Stimulated activated CD4-positive, alpha-beta T cell treated with anti-CD3 and anti-CD28 coated beads, Interleukin-2, amount 100 ng/mL, for 48 hours (primary cell): ENCODE data around the gene AGPAT3.

Source experiments
- DNase-seq, 2 donors: peaks; one replicate each; pipeline ENCODE4 v3.0.0-alpha.2; 2020

The AGPAT3 gene

DNA sequence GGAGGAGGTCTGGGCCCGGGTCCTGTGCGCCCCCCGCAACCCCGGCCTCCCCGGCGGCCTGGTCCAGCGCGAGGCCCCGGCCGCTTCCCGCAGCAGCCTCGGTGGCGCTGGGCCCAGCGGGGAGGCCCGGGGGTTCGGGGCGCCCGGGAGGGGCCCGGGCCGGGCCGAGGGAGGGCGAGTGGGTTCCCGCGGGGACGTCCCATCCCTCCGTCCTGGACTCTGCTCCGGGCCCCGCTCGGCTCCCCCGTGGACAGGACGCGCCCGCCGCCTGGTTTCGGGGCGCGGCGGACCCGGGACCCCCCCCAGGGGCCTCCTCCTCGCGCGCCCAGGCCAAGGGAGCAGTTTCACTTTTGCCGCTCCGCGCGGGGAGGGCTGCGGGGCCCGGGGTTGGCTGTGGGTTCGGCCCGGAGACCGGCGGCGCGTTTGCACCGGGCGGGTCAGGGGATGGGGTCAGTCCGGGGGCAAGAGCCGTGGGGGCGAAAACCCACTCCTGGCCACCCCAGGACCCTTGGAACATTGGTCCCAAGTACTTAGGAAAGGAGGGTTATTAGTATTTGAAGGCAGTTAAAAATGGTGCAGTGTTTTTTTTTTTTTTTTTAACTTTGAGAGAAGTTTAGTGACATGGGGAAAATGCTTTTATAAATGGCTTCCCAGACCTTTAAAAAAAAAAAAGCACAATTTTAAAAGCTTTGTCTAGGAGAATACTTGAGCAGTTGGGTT, 677 bp downstream of the AGPAT3 start:
- DNase-seq = peak; percentile 39 to 50

DNA sequence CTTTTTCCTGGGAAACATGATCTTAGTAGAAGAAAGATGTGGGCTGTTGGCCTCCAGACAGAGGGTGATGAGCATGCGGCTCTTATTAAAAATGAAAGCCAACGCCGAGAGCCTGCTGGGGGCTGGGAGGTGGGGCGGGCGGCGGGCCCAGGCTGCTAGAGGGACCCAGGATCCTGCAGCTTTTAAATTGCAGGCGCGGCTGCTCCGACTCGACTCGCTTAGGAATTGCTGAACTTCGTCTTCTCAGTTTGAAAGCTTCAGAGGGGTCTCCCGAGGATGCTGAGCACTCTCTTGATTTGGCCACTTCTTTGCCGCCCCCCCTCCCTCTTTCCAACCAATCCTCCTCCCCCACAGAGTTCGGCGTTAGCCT, 1.2 kb downstream of the AGPAT3 start:
- DNase-seq = peak; percentile 44 to 45

DNA sequence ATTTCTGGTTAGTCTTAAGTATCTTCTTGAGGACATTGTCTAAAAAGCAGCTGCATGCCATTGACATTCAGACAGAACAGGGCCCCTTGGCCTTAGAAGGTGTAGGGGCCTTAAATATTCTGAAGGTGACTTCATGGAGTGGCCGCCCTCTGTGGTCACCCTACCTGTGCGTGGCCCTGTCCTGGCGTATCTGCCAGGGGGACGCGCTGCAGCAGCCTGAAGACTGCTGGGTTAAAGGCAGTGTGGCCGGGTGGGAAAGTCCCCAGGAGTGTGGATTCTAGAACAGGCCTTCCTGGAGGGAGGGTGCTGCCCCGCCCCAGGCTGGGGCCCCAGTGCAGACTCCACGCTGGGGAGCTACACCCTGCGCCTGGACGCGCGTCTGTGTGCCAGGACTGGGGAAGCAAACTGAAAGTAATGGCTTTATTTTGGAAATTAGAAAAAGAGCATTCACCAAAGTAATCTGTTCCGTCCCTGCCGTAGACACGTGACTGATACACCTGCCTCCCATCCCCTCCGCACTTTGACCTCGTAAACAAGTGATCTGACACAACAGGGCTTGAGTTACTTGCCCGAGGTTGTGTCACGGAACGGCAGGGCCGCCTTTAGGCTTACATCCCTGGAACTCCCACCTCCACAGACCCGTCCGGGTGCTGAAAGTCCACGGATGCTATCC, 1.8 kb downstream of the AGPAT3 start:
- peak; percentile 41 to 42 for DNase-seq

DNA sequence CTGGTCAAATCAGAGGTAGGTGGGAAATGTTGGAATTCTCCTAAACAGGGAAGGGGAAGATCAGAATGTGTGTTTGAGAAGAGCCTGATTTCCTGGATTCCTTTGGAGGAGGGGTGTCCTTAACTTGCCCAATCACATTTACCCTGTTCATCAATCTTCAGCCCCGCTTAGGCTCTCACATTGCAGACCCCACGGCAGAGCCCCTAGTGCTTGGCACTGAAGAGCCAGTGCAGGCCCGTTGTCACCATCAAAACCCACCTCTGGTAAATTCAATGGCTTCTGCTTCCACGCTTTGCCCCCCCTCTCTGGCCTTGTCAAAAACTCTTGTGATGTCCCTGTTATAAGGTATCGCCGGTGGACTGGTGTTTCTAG, 2.3 kb downstream of the AGPAT3 start:
- DNase-seq = no peak

DNA sequence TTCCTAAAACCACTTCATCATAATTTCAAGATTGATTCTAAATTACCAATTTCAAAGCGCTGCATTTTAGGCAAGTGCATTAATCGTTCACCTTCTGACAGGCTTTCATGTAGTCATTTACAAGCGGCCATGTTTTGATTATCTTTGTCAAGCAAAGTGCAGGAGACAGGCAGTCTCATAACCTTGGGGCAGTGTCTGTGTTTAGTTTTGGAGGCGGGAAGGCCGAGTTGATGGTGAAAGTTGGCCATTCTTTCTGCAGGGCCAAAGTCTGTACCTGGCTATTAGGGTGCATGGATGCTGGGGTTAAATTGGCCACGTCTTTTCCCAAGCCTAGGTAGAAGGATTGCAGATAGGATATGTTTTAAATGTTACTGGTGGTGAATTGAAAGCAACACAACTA, 2.9 kb downstream of the AGPAT3 start:
- no peak for DNase-seq

DNA sequence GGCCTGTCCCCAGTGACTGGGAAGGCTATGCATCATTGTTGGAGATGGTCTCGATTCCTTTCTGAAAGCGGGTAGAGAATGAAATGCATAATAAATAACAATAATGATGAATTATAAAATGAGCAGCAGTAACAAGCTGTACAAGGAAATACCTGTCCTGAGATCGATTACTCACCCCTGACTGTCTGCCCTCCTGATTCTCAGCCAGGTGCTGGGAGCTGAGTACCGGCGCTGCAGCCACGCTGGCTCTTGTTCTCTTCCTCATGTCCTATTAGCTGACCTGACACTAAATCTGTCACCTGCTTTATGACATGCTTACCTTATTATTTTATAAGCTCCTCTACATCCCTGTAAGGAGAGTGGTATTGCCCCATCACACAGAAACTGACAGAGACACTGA, 3.4 kb downstream of the AGPAT3 start:
- DNase-seq = no peak

DNA sequence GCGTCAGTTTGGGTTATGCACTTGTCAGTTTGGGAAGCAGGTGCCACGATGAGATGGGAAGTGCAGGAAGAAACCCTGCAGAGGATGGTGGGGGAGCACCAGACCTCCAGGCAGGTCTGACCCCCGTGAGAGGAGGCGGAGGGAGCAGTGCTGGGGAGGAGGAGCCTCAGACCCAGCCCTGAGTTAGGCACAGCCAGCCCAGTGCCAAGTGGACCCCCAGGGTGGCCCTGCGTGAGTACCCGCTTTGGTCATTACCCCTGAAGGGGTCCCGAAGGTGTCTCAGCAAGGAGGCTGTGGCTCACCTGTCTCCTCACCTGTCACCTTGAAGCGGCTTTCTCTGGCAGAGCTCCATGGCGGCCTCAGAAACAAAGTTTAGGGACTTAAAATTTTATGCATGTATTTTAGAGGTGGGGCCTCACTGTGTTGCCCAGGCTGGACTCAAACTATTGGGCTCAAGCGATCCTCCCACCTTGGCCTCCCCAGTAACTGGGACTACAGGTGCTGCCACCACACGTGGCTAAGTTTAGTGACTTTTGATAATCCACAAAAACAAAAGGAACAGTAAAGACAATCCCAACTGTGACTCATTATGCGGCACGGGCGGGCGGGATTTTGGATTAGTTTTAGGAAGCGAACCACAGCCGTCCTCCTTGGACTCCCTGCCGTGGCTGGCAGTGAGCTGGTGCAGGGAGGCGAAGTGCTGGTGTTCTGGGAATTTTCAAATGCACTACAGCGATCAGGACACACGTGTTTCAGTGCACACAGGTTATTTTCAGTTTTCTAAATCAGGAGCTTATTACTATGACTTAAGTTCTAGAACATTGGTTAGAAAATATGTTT, 4.7 kb downstream of the AGPAT3 start:
- no peak for DNase-seq

DNA sequence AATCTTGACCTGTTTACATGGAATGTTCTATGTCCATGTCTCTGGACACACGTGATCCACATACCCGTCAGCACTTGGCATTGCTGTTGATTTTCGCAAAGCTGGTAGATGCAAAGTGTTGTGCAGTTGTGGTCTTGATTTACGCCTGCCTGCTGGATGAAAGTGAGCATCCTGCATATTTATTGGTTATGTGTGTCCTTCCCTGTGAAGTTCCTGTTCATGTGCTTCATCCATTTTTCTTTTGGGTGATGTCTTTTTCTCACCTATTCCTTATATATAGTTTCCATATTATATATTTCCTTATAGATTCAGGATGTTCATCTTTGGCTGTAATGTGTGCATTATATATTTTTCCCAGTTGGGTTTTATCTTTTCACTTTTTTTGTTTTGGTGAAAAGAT, 6.5 kb downstream of the AGPAT3 start:
- no peak for DNase-seq

DNA sequence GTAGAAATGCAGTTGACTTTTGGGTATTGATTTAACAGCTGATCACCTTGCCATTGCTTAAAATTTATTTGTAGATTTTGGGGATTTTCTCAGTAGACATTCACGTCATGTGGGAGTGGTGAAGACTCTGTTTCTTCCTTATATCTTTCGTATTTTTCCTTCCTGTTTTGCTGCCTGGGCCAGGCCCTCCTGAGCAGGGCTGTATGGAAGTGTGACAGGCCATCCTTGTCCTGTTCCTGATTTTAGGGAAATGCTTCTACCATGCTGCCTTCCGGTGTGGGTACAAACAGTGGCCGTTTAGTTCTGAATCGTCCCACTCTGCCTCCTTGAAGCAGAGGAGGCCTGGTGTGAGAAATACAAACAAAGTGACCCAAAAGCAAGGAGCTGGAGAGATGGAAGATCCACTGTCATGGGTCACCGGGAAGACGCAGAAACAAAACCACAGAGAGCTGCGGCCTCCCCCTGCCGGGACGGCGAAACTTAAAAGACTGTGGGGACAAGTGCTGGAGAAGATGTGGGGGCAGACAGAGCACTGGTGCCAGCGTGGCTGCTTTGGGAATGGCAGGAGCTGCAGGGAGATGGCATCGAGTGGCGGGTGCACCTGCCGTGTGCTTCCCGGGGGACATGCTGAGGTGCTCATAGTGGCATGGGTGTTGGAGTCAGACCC, 7.6 kb downstream of the AGPAT3 start:
- DNase-seq = no peak

DNA sequence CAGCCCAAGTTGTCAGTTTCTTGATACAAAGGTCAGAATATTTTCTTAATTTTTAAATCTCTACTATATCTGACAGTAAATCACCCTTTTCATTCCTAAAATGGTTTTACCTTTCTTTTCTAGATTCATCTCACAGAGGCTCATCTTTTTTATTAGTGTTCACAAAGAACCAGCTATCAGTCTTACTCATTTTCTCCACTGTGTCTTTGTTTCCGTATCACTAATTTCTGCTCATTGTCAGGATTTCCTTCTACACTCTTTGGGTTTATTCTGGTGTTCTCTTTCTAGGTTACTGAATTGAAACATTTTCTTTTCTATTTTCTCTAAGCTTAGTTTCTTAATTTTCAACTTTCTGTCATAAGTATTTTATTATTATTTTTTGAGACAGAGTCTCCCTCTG, 8.7 kb downstream of the AGPAT3 start:
- DNase-seq = no peak

DNA sequence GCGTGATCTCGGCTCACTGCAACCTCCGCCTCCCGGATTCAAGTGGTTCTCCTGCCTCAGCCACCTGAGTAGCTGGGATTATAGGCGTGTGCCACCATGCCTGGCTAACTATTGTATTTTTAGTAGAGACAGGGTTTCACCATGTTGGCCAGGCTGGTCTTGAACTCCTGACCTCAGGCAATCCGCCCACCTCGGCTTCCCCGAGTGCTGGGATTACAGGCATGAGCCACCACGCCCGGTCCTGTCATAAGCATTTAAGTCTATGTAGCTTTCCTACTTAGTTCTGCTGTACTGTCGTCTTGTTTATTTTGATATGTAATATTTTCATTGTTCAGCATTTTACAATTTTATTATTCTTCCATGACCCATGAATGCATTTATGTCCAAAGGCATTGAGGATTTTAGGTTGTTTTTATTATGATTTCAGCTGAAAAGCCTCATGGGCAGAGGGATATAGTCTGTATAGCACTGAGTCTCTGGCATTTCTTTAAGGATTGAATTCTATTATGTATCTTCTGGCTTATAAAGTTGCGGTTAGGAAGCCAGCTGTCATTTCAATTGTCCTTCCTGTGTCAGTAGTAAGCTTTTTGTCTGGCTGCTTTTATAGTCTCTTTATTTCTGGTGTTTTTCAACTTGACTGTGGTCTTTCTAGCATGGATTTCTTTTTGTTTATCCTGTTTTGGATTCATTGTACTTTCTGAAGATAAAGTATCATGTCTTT, 9.2 kb downstream of the AGPAT3 start:
- DNase-seq = no peak

DNA sequence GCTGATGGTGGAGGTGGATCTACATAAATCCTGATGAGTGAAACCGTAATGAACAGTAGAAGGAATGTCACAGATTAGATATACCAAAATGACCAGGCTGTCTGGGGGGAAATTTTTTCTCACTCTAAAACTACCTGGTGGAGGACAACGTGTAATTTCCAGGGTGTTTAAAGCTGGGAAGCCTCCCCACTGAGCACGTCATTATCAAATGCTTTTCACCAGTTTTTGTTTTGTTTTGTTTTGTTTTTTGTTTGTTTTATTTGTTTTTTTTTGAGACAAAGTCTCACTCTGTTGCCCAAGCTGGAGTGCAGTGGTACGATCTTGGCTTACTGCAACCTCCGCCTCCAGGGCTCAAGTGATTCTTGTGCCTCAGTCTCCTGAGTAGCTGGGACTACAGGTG, 11.6 kb downstream of the AGPAT3 start:
- no peak for DNase-seq

DNA sequence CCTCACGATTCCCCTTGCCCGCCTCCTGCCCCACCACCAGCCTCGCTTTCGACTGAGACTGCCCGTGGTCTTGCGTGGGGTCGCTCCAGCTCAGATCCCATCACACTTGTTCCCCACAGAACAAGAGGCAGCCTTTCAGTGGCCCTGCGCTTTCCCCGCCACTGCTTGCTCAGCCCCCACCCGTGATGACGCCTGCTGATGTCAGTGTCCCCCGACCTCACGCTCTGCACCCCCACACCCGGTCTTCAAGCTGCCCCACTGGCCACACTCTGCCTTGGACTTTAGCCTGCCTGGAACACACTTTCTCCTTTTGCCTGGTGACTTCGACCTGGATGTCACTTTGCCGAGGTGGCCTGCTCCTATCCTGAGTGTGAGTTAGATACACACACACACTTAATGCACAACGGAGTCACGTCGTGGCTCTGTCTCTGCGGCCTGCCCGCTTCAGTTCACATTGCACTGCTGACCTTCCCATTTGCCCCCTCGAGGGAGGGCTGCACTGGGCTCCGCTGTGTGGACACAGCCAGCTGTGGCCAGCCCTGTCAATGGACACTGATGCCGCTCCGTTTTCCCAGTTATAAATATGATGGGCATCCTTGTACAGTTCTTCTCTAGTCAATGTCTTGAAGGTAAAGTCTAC, 13.0 kb downstream of the AGPAT3 start:
- no peak for DNase-seq

DNA sequence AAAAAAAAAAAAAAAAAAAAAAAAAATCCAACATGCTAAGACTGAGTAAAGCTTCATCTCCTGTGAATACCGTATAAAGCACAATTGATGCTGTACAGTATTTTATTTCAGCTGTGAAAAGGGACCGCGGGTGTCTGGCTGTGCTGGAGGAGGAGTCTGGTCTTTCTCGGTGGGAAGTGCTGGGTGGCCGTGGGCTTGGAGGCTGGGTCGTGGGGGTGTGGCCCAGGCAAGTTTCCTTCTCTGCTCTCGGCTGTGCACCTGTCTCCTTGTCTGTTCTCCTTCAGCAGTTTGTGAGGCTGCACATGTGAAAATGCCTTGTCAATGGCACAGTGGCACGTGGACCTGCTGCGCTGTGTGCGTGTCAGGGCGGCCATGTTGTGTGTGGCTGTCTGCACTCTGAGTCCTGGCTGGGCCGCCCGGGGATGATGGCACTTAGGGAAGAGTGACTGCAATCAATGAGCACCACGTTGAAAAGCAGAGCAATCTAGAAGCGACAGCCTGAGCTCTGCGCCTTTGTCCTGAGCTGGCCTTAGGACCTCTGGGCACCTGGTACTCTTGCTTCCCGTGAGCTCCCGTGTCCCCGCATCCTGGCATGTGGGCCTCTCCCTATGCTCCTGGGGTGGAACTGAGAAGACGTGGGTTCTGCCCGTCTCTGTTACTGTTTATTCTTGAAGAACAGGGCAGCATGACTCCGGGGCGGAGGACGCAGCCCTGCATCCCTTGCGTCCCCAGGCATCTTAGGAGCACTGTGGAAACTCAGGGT, 14.5 kb downstream of the AGPAT3 start:
- DNase-seq = no peak

DNA sequence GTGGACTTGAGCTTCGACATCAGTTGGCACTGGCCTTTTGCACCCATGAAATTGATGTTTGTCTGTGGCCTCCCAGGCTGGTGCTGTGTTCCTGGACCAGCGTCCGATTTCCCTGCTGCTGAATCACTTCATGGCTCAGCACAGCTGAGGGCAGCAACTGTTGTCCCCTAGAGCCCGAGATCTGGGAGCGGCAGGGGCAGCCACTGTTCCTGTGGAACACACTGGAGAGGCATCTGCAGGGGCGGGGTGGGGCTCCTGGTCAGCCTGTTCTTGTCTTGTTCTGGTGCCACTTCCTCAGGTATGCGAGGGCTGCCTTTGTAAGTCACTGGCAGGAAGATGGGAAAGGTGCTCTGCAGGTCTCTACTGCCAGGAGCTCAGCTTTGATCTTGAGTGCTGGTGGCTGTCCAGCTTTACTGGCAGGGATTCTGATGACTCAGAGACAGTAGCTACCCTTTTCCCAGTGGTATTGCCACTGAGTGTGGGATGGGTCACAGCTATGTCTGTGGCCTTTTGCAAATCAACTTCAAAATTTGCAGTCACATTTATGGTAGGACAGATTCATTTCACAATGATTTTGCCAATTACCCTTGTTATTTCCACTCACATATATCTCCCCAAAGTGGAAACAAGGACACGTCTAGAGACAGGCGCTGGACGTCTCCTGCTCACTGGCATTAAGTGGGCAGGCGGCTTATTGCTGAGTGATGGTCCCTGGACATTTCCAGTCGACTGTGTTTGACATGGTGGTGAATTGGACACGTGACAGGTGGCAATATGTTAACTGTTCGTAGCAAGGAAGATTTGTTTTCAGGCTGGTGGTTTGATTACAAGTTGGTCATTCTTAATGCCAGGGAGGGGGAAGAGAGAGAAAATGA, 15.3 kb downstream of the AGPAT3 start:
- DNase-seq = no peak

DNA sequence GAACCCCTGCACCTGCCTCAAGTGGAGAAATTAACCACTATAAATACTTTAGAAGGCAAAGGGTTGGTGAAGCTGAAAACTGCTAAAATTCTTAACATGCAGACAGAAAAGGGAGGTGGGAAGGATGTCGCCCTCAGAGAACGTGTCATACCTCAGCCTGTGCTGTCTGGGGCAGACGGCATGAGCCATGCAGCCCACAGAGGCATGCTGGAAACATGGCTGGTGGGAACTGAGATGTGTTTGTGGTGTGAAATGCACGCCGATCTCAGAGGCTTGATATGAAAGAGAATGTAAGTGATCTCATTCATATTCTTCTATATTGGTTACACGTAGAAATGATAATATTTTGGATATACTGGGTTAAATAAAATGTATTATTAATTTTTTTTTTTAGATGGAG, 16.3 kb downstream of the AGPAT3 start:
- DNase-seq = peak in 1 of 2 donors; percentile 13

DNA sequence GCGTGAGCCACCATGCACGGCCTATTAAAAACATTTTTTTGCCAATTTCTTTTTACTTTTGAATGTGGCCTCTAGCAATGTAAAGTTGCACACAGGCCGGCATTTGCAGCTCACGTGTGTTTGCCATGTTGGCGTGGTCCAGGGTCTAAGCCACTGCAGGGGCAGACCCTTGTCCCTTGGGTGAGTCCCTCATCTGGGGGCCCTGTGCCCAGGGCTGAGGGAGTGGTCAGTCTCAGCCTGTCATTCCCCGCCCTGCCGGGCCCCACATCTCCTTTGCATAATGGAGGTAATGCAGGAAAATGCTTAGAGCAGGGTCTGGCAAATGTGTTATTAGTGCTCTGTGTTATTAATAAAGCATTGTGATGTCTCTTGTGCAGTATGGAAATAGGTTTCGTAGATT, 16.9 kb downstream of the AGPAT3 start:
- no peak for DNase-seq

DNA sequence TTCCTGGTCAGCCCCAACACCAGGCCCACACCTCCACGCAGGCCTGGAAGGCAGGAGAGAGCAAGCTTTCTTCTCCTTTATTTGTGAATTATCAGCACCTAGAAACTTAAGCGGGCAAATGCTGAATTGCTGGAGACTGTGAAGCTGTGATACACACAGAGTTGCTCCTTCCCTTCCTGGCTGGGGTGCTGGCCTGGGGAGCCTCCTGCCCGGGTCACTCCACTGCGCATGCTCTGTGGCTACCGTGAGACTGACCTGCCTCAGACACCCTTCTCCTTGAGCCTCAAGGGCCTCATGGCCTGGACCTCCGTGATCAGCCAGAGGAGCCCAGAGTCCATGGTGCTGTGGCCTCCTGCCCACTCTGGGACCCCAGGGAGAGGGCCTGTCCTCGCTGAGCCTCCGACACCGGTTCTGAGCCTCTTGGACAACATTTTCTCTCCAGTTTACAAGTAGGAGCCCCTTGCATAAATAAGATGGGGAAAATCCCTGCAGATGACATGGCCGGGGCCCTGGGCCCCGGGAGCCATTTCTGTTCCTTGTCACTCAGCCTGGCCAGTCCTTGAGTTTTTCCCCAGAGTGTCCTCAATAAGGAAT, 18.0 kb downstream of the AGPAT3 start:
- no peak for DNase-seq

DNA sequence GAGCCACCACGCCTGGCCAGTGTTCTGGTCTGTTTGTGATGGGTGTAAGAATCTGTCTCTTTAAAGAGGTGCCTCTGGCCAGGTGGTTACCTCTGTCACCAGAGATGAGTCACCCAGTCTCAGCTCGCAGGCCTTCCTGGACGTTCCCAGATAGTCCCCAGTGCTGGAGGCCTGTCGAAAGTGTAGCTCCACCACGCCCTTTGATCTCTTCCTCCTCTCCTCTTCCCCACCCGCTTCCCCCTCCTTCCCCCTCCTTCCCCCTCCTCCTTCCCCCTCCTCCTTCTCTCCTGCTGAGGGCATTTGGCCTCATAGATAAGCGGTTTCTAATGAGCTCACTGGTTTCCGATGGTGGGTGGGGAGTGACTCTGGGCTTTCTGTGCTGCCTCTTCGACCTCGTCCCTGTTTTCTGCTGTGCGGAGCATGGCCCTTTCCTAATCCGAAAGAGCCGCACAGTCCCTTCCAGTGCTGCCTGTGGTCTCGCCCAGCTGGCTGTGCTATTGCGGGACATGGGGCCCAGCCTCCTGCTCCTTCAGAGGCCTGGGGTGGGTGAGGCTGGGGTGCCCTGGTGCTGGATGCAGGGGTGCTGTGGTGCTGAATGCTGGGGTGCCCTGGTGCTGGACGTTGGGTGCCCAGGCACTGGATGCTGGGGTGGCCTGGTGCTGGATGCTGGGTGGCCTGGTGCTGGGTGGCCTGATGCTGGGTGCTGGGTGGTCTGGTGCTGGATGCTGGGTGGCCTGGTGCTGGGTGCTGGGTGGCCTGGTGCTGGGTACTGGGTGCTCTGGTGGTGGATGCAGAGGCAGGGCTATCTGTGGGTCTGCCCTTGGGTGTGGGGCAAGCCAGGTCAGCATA, 19.2 kb downstream of the AGPAT3 start:
- no peak for DNase-seq
